Measurements from ENCODE around the gene AOPEP.

DNA sequence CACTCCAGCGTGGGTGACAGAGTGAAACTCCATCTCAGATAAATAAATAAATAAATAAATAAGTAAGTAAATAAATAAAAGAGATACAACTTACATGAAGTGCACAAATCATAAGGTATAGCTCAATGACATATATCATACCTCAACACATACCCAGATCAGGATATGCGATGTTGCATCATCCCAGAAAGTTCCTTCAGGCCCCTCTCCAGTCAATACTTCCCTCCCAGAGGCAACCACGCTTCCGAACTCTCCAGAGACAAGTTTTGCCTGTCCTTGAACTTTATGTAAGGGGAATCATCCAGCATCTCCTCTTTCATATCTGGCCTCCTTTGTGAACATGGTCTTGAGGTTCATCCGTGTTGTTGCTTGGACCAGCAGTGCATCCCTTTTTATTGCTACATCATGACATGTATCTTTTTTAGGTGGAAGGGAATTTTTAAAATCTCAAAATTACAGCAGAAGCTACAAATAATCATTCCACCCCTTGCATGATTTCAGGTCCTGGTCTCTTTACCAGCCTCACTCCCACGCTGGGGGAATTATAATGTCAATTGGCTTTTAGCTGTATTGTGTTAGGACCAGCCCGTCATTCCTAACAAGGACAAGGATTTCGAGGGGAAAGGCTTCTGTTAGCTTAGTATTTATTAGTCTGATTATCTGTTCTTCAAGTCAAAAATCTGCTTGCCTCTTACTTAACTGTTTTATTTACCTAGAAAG lies 32.9 kb upstream of the AOPEP start:
- TF ChIP-seq POLR2A (IDR thresholded peaks at IDR 0.05; ENCODE audit: low read depth, low read length) (no peak), TAF1 (IDR thresholded peaks at IDR 0.05; ENCODE audit: low read depth, low read length) (no peak), POLR2AphosphoS5 (IDR thresholded peaks at IDR 0.05; ENCODE audit: low read depth, low read length) (no peak), SPI1 (IDR thresholded peaks at IDR 0.05; ENCODE audit: low read depth, low read length) (no peak), POU2F2 (IDR thresholded peaks at IDR 0.05; ENCODE audit: low read depth, low read length) (no peak)

Measured in GM12891 (cell line).